Vagina (tissue), 2 donors: ENCODE data around the gene PDHX. TPM values are rescaled to one million over a fixed set of nuclear protein-coding genes. Genes with fewer than 3 reads are reported as not detected.

Experiments used
- DNase-seq, 2 donors: peaks; one replicate each; pipeline ENCODE4 v3.0.0-alpha.2; 2017; ENCODE audit errors: extremely low spot score in 2 of 2
- H3K27ac ChIP-seq: fragments of 200-600 bp; sonication (generic); one replicate; pipeline ENCODE4 v1.5.1; 2019
- H3K27me3 ChIP-seq: fragments of 200-600 bp; sonication (generic); one replicate; pipeline ENCODE4 v1.5.1; 2019
- H3K36me3 ChIP-seq, 2 donors: fragments of 200-600 bp; sonication (generic); one replicate each; pipeline ENCODE4 v1.5.1; 2017 to 2019
- H3K4me1 ChIP-seq: fragments of 200-600 bp; sonication (generic); one replicate; pipeline ENCODE4 v1.5.1; 2019
- H3K4me3 ChIP-seq, 2 donors: fragments of 200-600 bp; sonication (generic); 1 replicate in 1 of 2; 2 replicates in 1 of 2; pipeline ENCODE4 v1.5.1; 2016 to 2019
- H3K9me3 ChIP-seq: fragments of 200-600 bp; sonication (generic); one replicate; pipeline ENCODE4 v1.5.1; 2019
- CTCF ChIP-seq, 3 experiments: fragments of 450-650 bp in 2 of 3; fragments of 200-600 bp in 1 of 3; sonication (generic) in 1 of 3; IDR thresholded peaks; one replicate each; pipeline ENCODE4 v1.5.1; 2017 to 2019; ENCODE audit warnings: antibody characterized with exemption in 3 of 3, mild to moderate bottlenecking in 2 of 3, moderate library complexity in 2 of 3
- POLR2A ChIP-seq, 2 donors: fragments of 450-650 bp; IDR thresholded peaks; one replicate each; pipeline ENCODE4 v1.6.1; 2017; ENCODE audit warnings: antibody characterized with exemption in 2 of 2, mild to moderate bottlenecking in 2 of 2, moderate library complexity in 2 of 2
- POLR2AphosphoS5 ChIP-seq, 2 donors: sonication (generic); formaldehyde crosslinking; IDR thresholded peaks; one replicate each; pipeline ENCODE4 v1.9.0; 2017; ENCODE audit warnings: antibody characterized with exemption in 2 of 2, mild to moderate bottlenecking in 2 of 2, low read depth in 1 of 2; ENCODE audit not compliant: insufficient read depth in 1 of 2
- intact Hi-C: fragments of 100-400 bp; cut with DNase I; formaldehyde crosslinking; loops from one replicate; pipeline ENCODE4 v1.15.1; 2023
- total RNA-seq: library from RNA; depleted of rRNA; stranded (reverse); fragments of >200 nt; gene quantifications from one replicate; pipeline ENCODE4 v1.2.3, GENCODE V29; 2016

PDHX gene
- total RNA-seq, 1 donor from 2014 or later: 15.0 TPM

GRCh38 chr11:34988294-34989255 is 72.2 kb downstream of the PDHX start:
- H3K27me3 ChIP-seq: no peaks in the 10 kb centered on the region
- H3K9me3 ChIP-seq: no peaks in the 10 kb centered on the region
- intact Hi-C loops: no loop called here
- H3K27ac ChIP-seq: no peak overlapping the region
- DNase-seq: no peak
- peaks cover 0 to 20% of the 10 kb centered on the region in 2 donors for H3K36me3 ChIP-seq
- H3K4me3 ChIP-seq: no peak overlapping the region
- no peaks in the 10 kb centered on the region for H3K4me1 ChIP-seq
- TF ChIP-seq POLR2A (IDR thresholded peaks at IDR 0.05) (no peak), CTCF (IDR thresholded peaks at IDR 0.05) (no peak), POLR2AphosphoS5 (IDR thresholded peaks at IDR 0.05; ENCODE audit: insufficient read depth in 1 of 2, low read depth in 1 of 2) (no peak)

- Histone ChIP-seq H3K9me3 (no peaks in the 10 kb centered on the region), H3K27ac (no peak overlapping the region), H3K36me3 (peaks cover 0 to 6% of the 10 kb centered on the region in 2 donors), H3K4me3 (no peak overlapping the region), H3K27me3 (no peaks in the 10 kb centered on the region), H3K4me1 (no peaks in the 10 kb centered on the region)
- DNase-seq: no peak
- intact Hi-C loops: loop anchor here (10.0 kb wide), 1 partner anchor 404 kb away; no protein-coding TSS in a partner anchor
- no peak for TF ChIP-seq POLR2AphosphoS5 (IDR thresholded peaks at IDR 0.05; ENCODE audit: insufficient read depth in 1 of 2, low read depth in 1 of 2)
Measured at GRCh38 chr11:34990916-34991315, 74.5 kb downstream of the PDHX start.

GRCh38 chr11:34994854-34995253 is 78.4 kb downstream of the PDHX start:
- Histone ChIP-seq H3K9me3 (no peaks in the 10 kb centered on the region), H3K27me3 (no peaks in the 10 kb centered on the region), H3K4me3 (no peak overlapping the region), H3K4me1 (peaks cover 6% of the 10 kb centered on the region), H3K36me3 (peaks cover 0 to 6% of the 10 kb centered on the region in 2 donors), H3K27ac (no peak overlapping the region)
- no peak for TF ChIP-seq CTCF (IDR thresholded peaks at IDR 0.05)
- TF ChIP-seq POLR2A (IDR thresholded peaks at IDR 0.05): no peak
- TF ChIP-seq POLR2AphosphoS5 (IDR thresholded peaks at IDR 0.05; ENCODE audit: insufficient read depth in 1 of 2, low read depth in 1 of 2): no peak
- intact Hi-C loops: loop anchor here (10.0 kb wide), 1 partner anchor 400 kb away; no protein-coding TSS in a partner anchor
- DNase-seq: no peak

- Histone ChIP-seq H3K4me3 (no peak overlapping the region), H3K27me3 (no peaks in the 10 kb centered on the region), H3K9me3 (no peaks in the 10 kb centered on the region), H3K36me3 (peaks cover 0 to 6% of the 10 kb centered on the region in 2 donors), H3K4me1 (peaks cover 6% of the 10 kb centered on the region), H3K27ac (no peak overlapping the region)
- TF ChIP-seq POLR2A (IDR thresholded peaks at IDR 0.05) (no peak), CTCF (IDR thresholded peaks at IDR 0.05) (no peak), POLR2AphosphoS5 (IDR thresholded peaks at IDR 0.05; ENCODE audit: insufficient read depth in 1 of 2, low read depth in 1 of 2) (no peak)
- intact Hi-C loops: loop anchor here (10.0 kb wide), 1 partner anchor 398 kb away; no protein-coding TSS in a partner anchor
- no peak for DNase-seq
Measured at GRCh38 chr11:34996958-34997357, 80.5 kb downstream of the PDHX start.

- no peak overlapping the region for H3K27ac ChIP-seq
- intact Hi-C loops: loop anchor here (10.0 kb wide), 1 partner anchor 397 kb away; no protein-coding TSS in a partner anchor
- TF ChIP-seq POLR2AphosphoS5 (IDR thresholded peaks at IDR 0.05; ENCODE audit: insufficient read depth in 1 of 2, low read depth in 1 of 2) (no peak), POLR2A (IDR thresholded peaks at IDR 0.05) (no peak), CTCF (IDR thresholded peaks at IDR 0.05) (peak; percentile 15 to 56 (median 44))
Measured at GRCh38 chr11:34997952-34998528, 81.6 kb downstream of the PDHX start.

More at GRCh38 chr11:34997952-34998528, 81.6 kb downstream of the PDHX start:
- Histone ChIP-seq H3K27me3 (no peaks in the 10 kb centered on the region), H3K4me3 (no peak overlapping the region), H3K9me3 (no peaks in the 10 kb centered on the region), H3K4me1 (peaks cover 6% of the 10 kb centered on the region), H3K36me3 (no peaks in the 10 kb centered on the region)
- DNase-seq: no peak
